ENCODE measurements around the gene MORC2. TPM values are rescaled to one million over a fixed set of nuclear protein-coding genes. Genes with fewer than 3 reads are reported as not detected.

The MORC2 gene
- total and polyA plus RNA-seq, 10 of the 15 experiments (the other 5 are each of a cell fraction or from before 2014, with no cell fraction given), result 1.7 to 16.3 (median 9.0) TPM

GRCh38 chr22:30909306-30909705 is 59.3 kb downstream of the MORC2 start:
- Histone ChIP-seq H3K4me3 (no peak overlapping the region), H4K20me1 (ENCODE audit: control insufficient read depth, insufficient read depth) (no peaks in the 10 kb centered on the region), H3K9ac (ENCODE audit: control insufficient read depth, insufficient read depth, low read length) (no peak overlapping the region), H3K27me3 (replicated peaks in 1 of 2; ENCODE audit: control insufficient read depth in 2 of 2, insufficient read depth in 2 of 2, low read length in 1 of 2) (no peaks in the 10 kb centered on the region), H3K36me3 (ENCODE audit: control insufficient read depth in 2 of 2, insufficient read depth in 2 of 2, low read length in 1 of 2) (peaks cover 0 to 3% of the 10 kb centered on the region in 2 experiments; a peak in 2 of 4 replicates), H2AFZ (ENCODE audit: control insufficient read depth, low read depth, low read length) (no peak overlapping the region), H3K27ac (ENCODE audit: control insufficient read depth, insufficient read depth) (no peak overlapping the region), H3K4me2 (ENCODE audit: control insufficient read depth, insufficient read depth) (no peak overlapping the region), H3K4me1 (ENCODE audit: control insufficient read depth, insufficient read depth, low read length) (no peaks in the 10 kb centered on the region), H3K79me2 (ENCODE audit: control insufficient read depth, insufficient read depth, low read length) (no peaks in the 10 kb centered on the region), H3K9me3 (replicated peaks; ENCODE audit: control insufficient read depth, insufficient read depth, low read length) (no peaks in the 10 kb centered on the region)
- BruUV-seq (replicated peaks), result no TSS peak
- 25% methylated on average over 5 of the region's 5 CpGs for WGBS (ENCODE audit: insufficient coverage, insufficient replicate concordance, low lambda C conversion rate, missing lambda C conversion rate)
- ChIA-PET CTCF (interaction anchor here (0.6 to 5.9 kb wide), 6 partner anchors 13 to 465 kb away, joined by 3 to 45 read pairs (median 4); no protein-coding TSS in a partner anchor), RAD21 (ENCODE audit: unreplicated experiment) (interaction anchor here (1.2 kb wide), 1 partner anchor 11 kb away, joined by 4 read pairs; no protein-coding TSS in a partner anchor), SMC1A (ENCODE audit: uncharacterized antibody, unreplicated experiment) (interaction anchor here (0.5 to 2.1 kb wide), 4 partner anchors 8 to 416 kb away, joined by 3 to 7 read pairs (median 4); no protein-coding TSS in a partner anchor), POLR2A (interaction anchor here (0.5 kb wide), 1 partner anchor 1935 kb away, joined by 3 read pairs; no protein-coding TSS in a partner anchor)
- in situ Hi-C loops (cut with MboI) (loop anchor here (25.0 kb wide), 2 partner anchors 147 to 272 kb away; partner anchors contain the start of gene SLC35E4), intact Hi-C loops (cut with micrococcal nuclease; ENCODE audit: unreplicated experiment) (no loop called here)
- FAIRE-seq, result no peak
- no peak for DNase-seq (ENCODE audit: low read depth, low spot score)
- no peak for TF ChIP-seq ZSCAN29 (IDR thresholded peaks at IDR 0.05)
- no peak for TF ChIP-seq RB1 (IDR thresholded peaks at IDR 0.05; ENCODE audit: borderline replicate concordance)
- TF ChIP-seq ATF3 (IDR thresholded peaks at IDR 0.05; ENCODE audit: borderline replicate concordance, extremely low read depth, low read depth, low read length), result no peak
- no peak for TF ChIP-seq EED (IDR thresholded peaks at IDR 0.05; ENCODE audit: low read depth)
- TF ChIP-seq CHD4 (IDR thresholded peaks at IDR 0.05), result no peak
- no peak for TF ChIP-seq JUNB (IDR thresholded peaks at IDR 0.05)
- TF ChIP-seq NBN (IDR thresholded peaks at IDR 0.05), result no peak
- TF ChIP-seq YY1 (IDR thresholded peaks at IDR 0.05; ENCODE audit: low read depth, low read length), result no peak
- TF ChIP-seq SMC3 (IDR thresholded peaks at IDR 0.05; ENCODE audit: borderline replicate concordance, low read length), result no peak
- TF ChIP-seq PBX3 (IDR thresholded peaks at IDR 0.05; ENCODE audit: insufficient replicate concordance, low read depth, low read length), result no peak
- TF ChIP-seq SUZ12 (IDR thresholded peaks at IDR 0.05; ENCODE audit: unreplicated experiment), result no peak
- TF ChIP-seq ZNF207 (IDR thresholded peaks at IDR 0.05; ENCODE audit: borderline replicate concordance), result no peak
- TF ChIP-seq RCOR1 (conservative IDR thresholded peaks at IDR 0.05; ENCODE audit: low read depth, low read length), result no peak
- TF ChIP-seq RAD51 (IDR thresholded peaks at IDR 0.05), result no peak
- TF ChIP-seq FOXM1 (IDR thresholded peaks at IDR 0.05; ENCODE audit: low read depth, low read length), result no peak
- no peak for TF ChIP-seq NFXL1 (IDR thresholded peaks at IDR 0.05; ENCODE audit: borderline replicate concordance)
- TF ChIP-seq ASH2L (IDR thresholded peaks at IDR 0.05; ENCODE audit: borderline replicate concordance, low read depth), result no peak
- no peak for TF ChIP-seq CTCF (IDR thresholded peaks at IDR 0.05 in 2 of 3, conservative IDR thresholded peaks at IDR 0.05 in 1 of 3; ENCODE audit: control insufficient read depth in 2 of 3, extremely low read depth in 1 of 3, insufficient read depth in 1 of 3, low read depth in 3 of 3, low read length in 3 of 3)
- ATAC-seq, result no peak

Data from GM12878 (cell line).